ENCODE results near the gene WDR26.
"Not testable (repeated sequence)": the region's sequence is repeated elsewhere in the genome, so short reads cannot be mapped to it uniquely, and the experiment has no call there.

GRCh38 chr1:224428713-224429112 lies 5.9 kb downstream of the WDR26 start:
- not testable (repeated sequence) for TF ChIP-seq CTCF (IDR thresholded peaks at IDR 0.05; ENCODE audit: borderline replicate concordance, extremely low read depth, low read length, poor library complexity, severe bottlenecking); EZH2 (IDR thresholded peaks at IDR 0.05; ENCODE audit: borderline replicate concordance, low read depth, low read length, severe bottlenecking)
